DOHH2 (cell line): Measurements from ENCODE around the gene SIRT6.

ENCODE experiments used
- CTCF ChIP-seq: fragments of 200-600 bp; sonication (generic); IDR thresholded peaks from one replicate; pipeline ENCODE4 v1.5.1; 2014; ENCODE audit warnings: antibody characterized with exemption, mild to moderate bottlenecking, low read depth, low read length; ENCODE audit not compliant: poor library complexity, severe bottlenecking
- EZH2phosphoT487 ChIP-seq: fragments of 200-600 bp; sonication (generic); IDR thresholded peaks from 2 replicates; pipeline ENCODE4 v1.6.1; 2017; ENCODE audit warnings: borderline replicate concordance, mild to moderate bottlenecking, antibody characterized with exemption, low read length, moderate library complexity, mixed read lengths

- TF ChIP-seq CTCF (peak; percentile 94), EZH2phosphoT487 (no peak)
Measured at GRCh38 chr19:4186087-4186993, 4.0 kb upstream of the SIRT6 start.
